IMR-90 (cell line): ENCODE results near the gene FES. TPM values are rescaled to one million over a fixed set of nuclear protein-coding genes. Genes with fewer than 3 reads are reported as not detected.

Experiments used
- ATAC-seq: fragments of 200-7000 bp; cut with Tn5 transposase; 2 replicates; pipeline ENCODE4 v1.9.1; 2020; ENCODE audit warnings: low read depth, mild to moderate bottlenecking, moderate library complexity
- BruUV-seq: library from RNA; stranded (reverse); fragments of 400-500 nt; replicated peaks from 2 replicates; lab custom pipeline; 2021; lab: Mats Ljungman, UMichigan
- CTCF ChIA-PET: fragments of 300-600 bp; formaldehyde crosslinking; extraction: SDS; loops from one replicate; lab custom pipeline; 2021; ENCODE audit warnings: antibody characterized with exemption; lab: Yijun Ruan, JAX
- POLR2A ChIA-PET: fragments of 300-600 bp; sonication (Branson Sonifier 250); formaldehyde crosslinking; loops from one replicate; lab custom pipeline; 2022; ENCODE audit warnings: antibody characterized with exemption; ENCODE audit not compliant: unreplicated experiment; lab: Charles Lee
- DNase-seq: peaks from one replicate; pipeline ENCODE4 v3.0.0; 2013
- H2AFZ ChIP-seq: replicated peaks from 2 replicates; pipeline ENCODE3; 2013; ENCODE audit warnings: low read length, mild to moderate bottlenecking; ENCODE audit not compliant: poor library complexity
- H2AK5ac ChIP-seq: 2 replicates; pipeline ENCODE4 v1.6.1; 2013; ENCODE audit warnings: low read depth, low read length, inconsistent platforms
- H2AK9ac ChIP-seq: replicated peaks from 2 replicates; pipeline ENCODE3; 2013; ENCODE audit warnings: mild to moderate bottlenecking, low read depth, low read length, moderate library complexity; ENCODE audit not compliant: poor library complexity
- H2BK120ac ChIP-seq: 2 replicates; pipeline ENCODE4 v1.6.1; 2013; ENCODE audit warnings: low read depth, low read length, inconsistent platforms
- H2BK15ac ChIP-seq: 3 replicates; pipeline ENCODE4 v1.6.1; 2013; ENCODE audit warnings: low read depth, low read length, inconsistent platforms
- H2BK20ac ChIP-seq: 2 replicates; pipeline ENCODE4 v1.6.1; 2013; ENCODE audit warnings: low read depth, mild to moderate bottlenecking, inconsistent platforms, low read length, moderate library complexity
- H2BK5ac ChIP-seq: 2 replicates; pipeline ENCODE4 v1.6.1; 2013; ENCODE audit warnings: mild to moderate bottlenecking, low read depth, low read length, inconsistent platforms; ENCODE audit not compliant: poor library complexity, severe bottlenecking
- H3K14ac ChIP-seq: replicated peaks from 2 replicates; pipeline ENCODE4 v1.6.1; 2013; ENCODE audit warnings: low read depth, low read length, inconsistent platforms
- H3K18ac ChIP-seq: 2 replicates; pipeline ENCODE4 v1.6.1; 2013; ENCODE audit warnings: low read depth, low read length, control low read depth
- H3K23ac ChIP-seq: 2 replicates; pipeline ENCODE4 v1.6.1; 2013; ENCODE audit warnings: low read depth, low read length, inconsistent platforms
- H3K27ac ChIP-seq: 2 replicates; pipeline ENCODE4 v1.5.1; 2013; ENCODE audit warnings: mild to moderate bottlenecking, control low read depth, low read length; ENCODE audit not compliant: insufficient read depth
- H3K27me3 ChIP-seq: 2 replicates; pipeline ENCODE4 v1.6.1; 2013; ENCODE audit warnings: low read length; ENCODE audit not compliant: control insufficient read depth, insufficient read depth
- H3K36me3 ChIP-seq: 2 replicates; pipeline ENCODE4 v1.6.1; 2013; ENCODE audit warnings: low read length, mixed read lengths; ENCODE audit not compliant: control insufficient read depth, insufficient read depth
- H3K4ac ChIP-seq: 2 replicates; pipeline ENCODE4 v1.6.1; 2013; ENCODE audit warnings: low read depth, low read length, inconsistent platforms
- H3K4me1 ChIP-seq: 2 replicates; pipeline ENCODE4 v1.6.1; 2013; ENCODE audit warnings: low read length, mixed read lengths; ENCODE audit not compliant: control insufficient read depth, insufficient read depth
- H3K4me2 ChIP-seq: 2 replicates; pipeline ENCODE4 v1.6.1; 2013; ENCODE audit warnings: low read depth, mild to moderate bottlenecking, control low read depth, low read length, moderate library complexity
- H3K4me3 ChIP-seq: 2 replicates; pipeline ENCODE4 v1.5.1; 2013; ENCODE audit warnings: low read depth, mild to moderate bottlenecking, control low read depth, low read length, moderate library complexity; ENCODE audit not compliant: insufficient read depth
- H3K56ac ChIP-seq: 2 replicates; pipeline ENCODE4 v1.6.1; 2013; ENCODE audit warnings: low read length, inconsistent platforms; ENCODE audit not compliant: insufficient read depth; ENCODE audit errors: extremely low read depth
- H3K79me1 ChIP-seq, 2 experiments: 2 replicates each; pipeline ENCODE4 v1.6.1; 2013; ENCODE audit warnings: low read length in 2 of 2, inconsistent platforms in 1 of 2, low read depth in 1 of 2
- H3K9ac ChIP-seq: 2 replicates; pipeline ENCODE4 v1.6.1; 2013; ENCODE audit warnings: low read depth, low read length, control low read depth
- H3K9me1 ChIP-seq: 2 replicates; pipeline ENCODE4 v1.6.1; 2013; ENCODE audit warnings: low read length, inconsistent platforms; ENCODE audit not compliant: insufficient read depth
- H3K9me3 ChIP-seq: 2 replicates; pipeline ENCODE4 v1.6.1; 2013; ENCODE audit warnings: low read length; ENCODE audit not compliant: control insufficient read depth, insufficient read depth
- H4K20me1 ChIP-seq: 2 replicates; pipeline ENCODE4 v1.6.1; 2013; ENCODE audit warnings: low read length, inconsistent platforms; ENCODE audit not compliant: insufficient read depth
- H4K5ac ChIP-seq: 2 replicates; pipeline ENCODE4 v1.6.1; 2013; ENCODE audit warnings: mild to moderate bottlenecking, low read depth, low read length, control low read depth
- H4K8ac ChIP-seq, 2 experiments: 2 replicates each; pipeline ENCODE4 v1.6.1; 2013; ENCODE audit warnings: low read depth in 2 of 2, low read length in 2 of 2, control low read depth in 1 of 2, inconsistent platforms in 1 of 2
- H4K91ac ChIP-seq: 2 replicates; pipeline ENCODE4 v1.6.1; 2013; ENCODE audit warnings: low read depth, low read length, inconsistent platforms; ENCODE audit not compliant: insufficient read depth
- BHLHE40 ChIP-seq: fragments of 150-350 bp; IDR thresholded peaks from 2 replicates; pipeline ENCODE4 v1.6.1; 2016; ENCODE audit warnings: mild to moderate bottlenecking, low read depth, low read length
- CEBPB ChIP-seq: IDR thresholded peaks from 2 replicates; pipeline ENCODE4 v1.6.1; 2012; ENCODE audit warnings: low read depth, low read length, improper control_type of control experiment
- FOS ChIP-seq: fragments of 150-350 bp; IDR thresholded peaks from 2 replicates; pipeline ENCODE4 v1.6.1; 2016; ENCODE audit warnings: low read depth, low read length
- MAZ ChIP-seq: IDR thresholded peaks from 2 replicates; pipeline ENCODE4 v1.6.1; 2012; ENCODE audit warnings: low read depth, mild to moderate bottlenecking, low read length, improper control_type of control experiment, moderate library complexity, borderline replicate concordance
- MXI1 ChIP-seq: IDR thresholded peaks from 2 replicates; pipeline ENCODE4 v1.6.1; 2012; ENCODE audit warnings: low read depth, mild to moderate bottlenecking, low read length, moderate library complexity, borderline replicate concordance
- POLR2A ChIP-seq: IDR thresholded peaks from 2 replicates; pipeline ENCODE4 v1.6.1; 2012; ENCODE audit warnings: mild to moderate bottlenecking, low read depth, low read length
- RFX5 ChIP-seq: IDR thresholded peaks from 2 replicates; pipeline ENCODE4 v1.8.0; 2012; ENCODE audit warnings: low read depth, mild to moderate bottlenecking, low read length, moderate library complexity
- WGBS, 2 experiments: methylation state at CpG; one replicate each; pipeline versions ENCODE4 v1.1.5 to v1.1.7; 2013; ENCODE audit warnings: missing lambda C conversion rate in 2 of 2; ENCODE audit not compliant: insufficient read length in 1 of 2; ENCODE audit errors: extremely low coverage in 2 of 2; 5-methylcytosine and 5-hydroxymethylcytosine counted together
- dilution Hi-C: fragments of 300-500 bp; cut with HindIII; formaldehyde crosslinking; loops from one replicate; pipeline ENCODE4 v1.14.3; 2018; ENCODE audit warnings: low sequenced_read_pairs; ENCODE audit not compliant: unreplicated experiment
- in situ Hi-C: fragments of 300-500 bp; cut with MboI; formaldehyde crosslinking; loops from 3 replicates; pipeline ENCODE4 v1.14.3; 2019; ENCODE audit warnings: low sequenced_read_pairs, inconsistent platforms, mixed read lengths
- intact Hi-C: fragments of 100-400 bp; cut with micrococcal nuclease; formaldehyde crosslinking; loops from 2 replicates; pipeline ENCODE4 v1.10.0; 2022
- polyA plus RNA-seq, 3 experiments: library from polyadenylated mRNA; depleted of rRNA; stranded (reverse); fragments of >200 nt; gene quantifications; 2 replicates each; pipeline ENCODE4 v1.2.3, GENCODE V29; 2012; ENCODE audit warnings: low replicate concordance in 1 of 3
- total RNA-seq: library from RNA; depleted of rRNA; stranded (reverse); fragments of >200 nt; gene quantifications from 2 replicates; pipeline ENCODE4 v1.2.3, GENCODE V29; 2012
- TF ChIP-seq, protein P1 (sequence below): conservative IDR thresholded peaks from 2 replicates; pipeline ENCODE4 v1.5.1; 2012; ENCODE audit warnings: mild to moderate bottlenecking, low read depth, low read length, improper control_type of control experiment
- TF ChIP-seq, protein P2 (sequence below): fragments of 150-350 bp; IDR thresholded peaks from 2 replicates; pipeline ENCODE4 v1.6.1; 2017; ENCODE audit warnings: mild to moderate bottlenecking, antibody characterized with exemption, low read length, low read depth

The FES gene
- total and polyA plus RNA-seq, 2 of the 4 experiments (the other 2 are of a cell fraction) = 10.5 to 11.7 TPM

DNA sequence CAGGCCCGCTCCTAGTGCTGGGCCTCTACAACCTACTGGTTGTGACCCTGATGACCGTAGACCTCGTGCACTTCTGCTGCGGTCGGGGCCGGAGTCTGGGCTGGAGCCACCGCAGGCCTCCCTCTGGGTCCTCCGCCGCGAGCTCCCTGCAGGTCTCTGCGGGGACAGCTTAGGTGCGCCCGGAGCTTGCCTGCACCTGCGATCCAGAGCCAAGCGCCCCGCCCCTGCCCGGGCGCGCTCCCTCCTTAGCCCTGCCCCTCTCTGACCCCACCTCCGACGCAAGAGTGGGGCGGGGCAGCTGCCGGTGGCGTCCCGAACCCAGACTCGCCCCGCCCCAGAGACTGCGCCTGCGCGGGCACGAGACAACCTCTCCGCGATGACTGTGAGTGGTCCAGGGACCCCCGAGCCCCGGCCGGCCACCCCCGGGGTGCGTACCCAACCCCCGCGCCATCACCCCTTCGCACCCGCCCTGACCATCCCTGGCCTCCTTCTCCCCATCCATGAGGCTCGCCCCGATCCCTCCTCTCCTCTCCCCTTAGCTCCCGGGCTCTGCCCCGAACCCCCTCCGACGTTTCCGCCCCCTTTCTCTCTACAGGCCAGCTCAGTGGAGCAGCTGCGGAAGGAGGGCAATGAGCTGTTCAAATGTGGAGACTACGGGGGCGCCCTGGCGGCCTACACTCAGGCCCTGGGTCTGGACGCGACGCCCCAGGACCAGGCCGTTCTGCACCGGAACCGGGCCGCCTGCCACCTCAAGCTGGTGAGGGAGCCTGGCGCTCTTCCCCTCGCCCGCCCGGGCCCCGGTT is 50.8 kb downstream of the FES start, which contains the start of gene UNC45A:
Gene UNC45A, plus strand, starts transcription at position 337 of the 803 bp plus-strand sequence. Its CDS starts 40 bp downstream, at position 377.
- Histone ChIP-seq H2BK15ac (no peak within 1 kb of the TSS), H3K27me3 (no peaks in the 10 kb centered on the region), H4K8ac (peak within 1 kb of the TSS; percentile 51 to 75), H3K56ac (peak within 1 kb of the TSS; percentile 83), H3K23ac (peak within 1 kb of the TSS; percentile 54), H3K9ac (peak within 1 kb of the TSS; percentile 92), H4K91ac (peak within 1 kb of the TSS; percentile 32; the same call in 1 of the 2 replicates), H3K9me1 (peaks cover 13% of the 10 kb centered on the region), H2BK20ac (no peak within 1 kb of the TSS), H3K79me1 (peaks cover 32 to 59% of the 10 kb centered on the region in 2 experiments), H4K5ac (peak within 1 kb of the TSS; percentile 16; the same call in 1 of the 2 replicates), H2BK120ac (peak within 1 kb of the TSS; percentile 68; the same call in 1 of the 2 replicates), H3K27ac (peak within 1 kb of the TSS; percentile 79), H4K20me1 (peaks cover 6% of the 10 kb centered on the region; the same call in 1 of the 2 replicates), H3K4me3 (peak within 1 kb of the TSS; percentile 76), H2BK5ac (peak within 1 kb of the TSS; percentile 53), H3K4me1 (peaks cover 9% of the 10 kb centered on the region), H3K14ac (peak within 1 kb of the TSS; percentile 96), H2AK5ac (peak within 1 kb of the TSS; percentile 83), H2AK9ac (peak within 1 kb of the TSS; percentile 57), H2AFZ (peak within 1 kb of the TSS; percentile 96), H3K36me3 (peaks cover 15% of the 10 kb centered on the region), H3K18ac (no peak within 1 kb of the TSS; the same call in 1 of the 2 replicates), H3K4me2 (peak within 1 kb of the TSS; percentile 92), H3K9me3 (no peaks in the 10 kb centered on the region), H3K4ac (peak within 1 kb of the TSS; percentile 81)
- ChIA-PET POLR2A (interaction anchor here (0.7 kb wide), 1 partner anchor 533 kb away, joined by 3 read pairs; no protein-coding TSS in a partner anchor), CTCF (interaction anchor here (0.6 to 2.7 kb wide), 6 partner anchors 8 to 71 kb away, joined by 3 to 9 read pairs (median 6); no protein-coding TSS in a partner anchor)
- in situ Hi-C loops (no loop called here), dilution Hi-C loops (no loop called here), intact Hi-C loops (loop anchor here (1.0 to 2.0 kb wide), 3 partner anchors 32 to 615 kb away; partner anchors contain the start of gene MAN2A2)
- ATAC-seq = peak; percentile 89
- BruUV-seq = no TSS peak
- TF ChIP-seq, protein P1, sequence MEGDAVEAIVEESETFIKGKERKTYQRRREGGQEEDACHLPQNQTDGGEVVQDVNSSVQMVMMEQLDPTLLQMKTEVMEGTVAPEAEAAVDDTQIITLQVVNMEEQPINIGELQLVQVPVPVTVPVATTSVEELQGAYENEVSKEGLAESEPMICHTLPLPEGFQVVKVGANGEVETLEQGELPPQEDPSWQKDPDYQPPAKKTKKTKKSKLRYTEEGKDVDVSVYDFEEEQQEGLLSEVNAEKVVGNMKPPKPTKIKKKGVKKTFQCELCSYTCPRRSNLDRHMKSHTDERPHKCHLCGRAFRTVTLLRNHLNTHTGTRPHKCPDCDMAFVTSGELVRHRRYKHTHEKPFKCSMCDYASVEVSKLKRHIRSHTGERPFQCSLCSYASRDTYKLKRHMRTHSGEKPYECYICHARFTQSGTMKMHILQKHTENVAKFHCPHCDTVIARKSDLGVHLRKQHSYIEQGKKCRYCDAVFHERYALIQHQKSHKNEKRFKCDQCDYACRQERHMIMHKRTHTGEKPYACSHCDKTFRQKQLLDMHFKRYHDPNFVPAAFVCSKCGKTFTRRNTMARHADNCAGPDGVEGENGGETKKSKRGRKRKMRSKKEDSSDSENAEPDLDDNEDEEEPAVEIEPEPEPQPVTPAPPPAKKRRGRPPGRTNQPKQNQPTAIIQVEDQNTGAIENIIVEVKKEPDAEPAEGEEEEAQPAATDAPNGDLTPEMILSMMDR = no peak
- TF ChIP-seq FOS = no peak
- no peak for TF ChIP-seq RFX5
- 0 out of 2 replicates have a peak, but pooled peaks have one; percentile 62 for TF ChIP-seq POLR2A
- peak; percentile 60 for TF ChIP-seq MAZ
- TF ChIP-seq MXI1 = no peak
- TF ChIP-seq BHLHE40 = peak; percentile 81; the same call in 1 of the 2 replicates
- TF ChIP-seq CEBPB = no peak
- TF ChIP-seq, protein P2, sequence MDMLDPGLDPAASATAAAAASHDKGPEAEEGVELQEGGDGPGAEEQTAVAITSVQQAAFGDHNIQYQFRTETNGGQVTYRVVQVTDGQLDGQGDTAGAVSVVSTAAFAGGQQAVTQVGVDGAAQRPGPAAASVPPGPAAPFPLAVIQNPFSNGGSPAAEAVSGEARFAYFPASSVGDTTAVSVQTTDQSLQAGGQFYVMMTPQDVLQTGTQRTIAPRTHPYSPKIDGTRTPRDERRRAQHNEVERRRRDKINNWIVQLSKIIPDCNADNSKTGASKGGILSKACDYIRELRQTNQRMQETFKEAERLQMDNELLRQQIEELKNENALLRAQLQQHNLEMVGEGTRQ = no peak
- WGBS, 2 experiments = 0% methylated on average over 10 of the region's 65 CpGs; no CpG with 5 or more reads in 1 of the 2 experiments
- peak; percentile 77 for DNase-seq
